SK-N-MC (cell line): ENCODE results near the gene TYW1B.
"Not testable (repeated sequence)": the region's sequence is repeated elsewhere in the genome, so short reads cannot be mapped to it uniquely, and the experiment has no call there.

Experiments
- DNase-seq: peaks from one replicate; pipeline ENCODE4 v3.0.0-alpha.2; 2011; ENCODE audit warnings: low read depth, low spot score
- H3K27ac ChIP-seq: fragments of 200-600 bp; sonication (generic); 2 replicates; pipeline ENCODE4 v1.5.1; 2016; ENCODE audit warnings: mixed run types
- H3K36me3 ChIP-seq: fragments of 200-600 bp; sonication (generic); 2 replicates; pipeline ENCODE4 v1.6.1; 2017; ENCODE audit warnings: antibody characterized with exemption, low read length, mixed read lengths; ENCODE audit not compliant: insufficient read depth
- H3K4me3 ChIP-seq: fragments of 200-600 bp; sonication (generic); 2 replicates; pipeline ENCODE4 v1.5.1; 2016
- H3K9ac ChIP-seq: fragments of 200-600 bp; sonication (generic); 2 replicates; pipeline ENCODE4 v1.8.0; 2017; ENCODE audit warnings: mixed run types, mixed read lengths; ENCODE audit not compliant: insufficient read length
- H3K9me3 ChIP-seq: fragments of 200-600 bp; sonication (generic); 2 replicates; pipeline ENCODE4 v1.6.1; 2017; ENCODE audit warnings: low read depth, mild to moderate bottlenecking, antibody characterized with exemption, low read length, moderate library complexity, mixed read lengths
- EZH2 ChIP-seq: fragments of 200-600 bp; sonication (generic); IDR thresholded peaks from one replicate; pipeline ENCODE4 v1.6.1; 2017; ENCODE audit warnings: antibody characterized with exemption
- FOXP2 ChIP-seq: optimal IDR thresholded peaks from 2 replicates; pipeline ENCODE3; 2011; ENCODE audit warnings: mild to moderate bottlenecking, moderate library complexity; ENCODE audit not compliant: insufficient read depth; ENCODE audit errors: extremely low read length, control extremely low read depth
- POLR2AphosphoS5 ChIP-seq: IDR thresholded peaks from 2 replicates; pipeline ENCODE4 v1.6.1; 2012; ENCODE audit warnings: mild to moderate bottlenecking, low read depth, low read length, borderline replicate concordance

Gene TYW1B

DNA sequence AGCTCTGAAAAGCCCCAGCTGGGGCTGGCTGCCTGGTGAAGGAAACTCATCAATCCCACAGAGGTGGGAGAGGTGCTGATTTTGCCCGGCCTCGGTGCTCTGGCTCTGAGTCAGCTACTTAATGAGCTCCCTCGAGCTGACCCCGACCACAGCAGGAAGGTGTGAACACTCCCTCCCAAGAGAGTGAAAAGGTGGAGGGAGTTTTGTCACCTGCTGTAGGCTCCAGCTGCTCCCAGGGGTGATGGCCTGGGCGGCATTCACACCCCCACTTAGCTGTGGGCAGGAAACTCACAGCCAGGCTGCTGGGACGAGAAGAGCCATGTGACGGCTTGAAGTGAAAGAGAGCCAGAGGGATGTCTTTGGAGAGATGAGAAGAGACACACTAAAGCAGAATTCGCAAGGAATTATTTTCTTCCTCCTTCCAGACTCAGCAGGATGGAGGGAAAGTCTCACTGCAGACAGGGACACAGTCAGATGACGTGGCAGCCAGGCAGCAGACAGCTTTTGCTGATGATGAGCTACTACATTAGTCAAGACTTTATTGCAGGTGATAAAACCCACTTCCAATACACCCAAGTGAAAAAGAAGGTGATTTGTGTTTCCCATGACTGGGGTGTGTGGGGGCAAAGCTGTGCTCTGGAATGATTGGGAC is 281.3 kb downstream of the TYW1B start:
- not testable (repeated sequence) for H3K9ac ChIP-seq, H3K4me3 ChIP-seq, H3K27ac ChIP-seq, H3K36me3 ChIP-seq, H3K9me3 ChIP-seq, DNase-seq

DNA sequence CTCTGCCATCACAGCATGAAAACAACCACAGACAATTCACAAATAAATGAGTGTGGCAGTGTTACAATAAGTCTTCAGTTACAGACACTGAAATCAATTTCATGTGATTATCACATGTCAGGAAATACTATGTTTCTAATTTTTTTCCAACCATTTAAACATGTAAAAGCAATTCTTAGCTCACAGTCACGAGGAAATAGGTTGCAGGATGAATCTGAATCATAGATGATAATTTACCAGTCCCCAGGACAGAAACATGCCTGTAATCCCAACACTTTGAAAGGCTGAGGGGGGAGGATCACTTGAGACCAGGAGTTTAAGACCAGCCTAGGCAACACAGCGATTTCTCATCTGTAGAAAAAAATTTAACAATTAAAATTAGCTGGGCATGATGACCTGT is 283.5 kb downstream of the TYW1B start:
- not testable (repeated sequence) for H3K27ac ChIP-seq, H3K36me3 ChIP-seq, H3K9ac ChIP-seq, DNase-seq, H3K4me3 ChIP-seq, H3K9me3 ChIP-seq

DNA sequence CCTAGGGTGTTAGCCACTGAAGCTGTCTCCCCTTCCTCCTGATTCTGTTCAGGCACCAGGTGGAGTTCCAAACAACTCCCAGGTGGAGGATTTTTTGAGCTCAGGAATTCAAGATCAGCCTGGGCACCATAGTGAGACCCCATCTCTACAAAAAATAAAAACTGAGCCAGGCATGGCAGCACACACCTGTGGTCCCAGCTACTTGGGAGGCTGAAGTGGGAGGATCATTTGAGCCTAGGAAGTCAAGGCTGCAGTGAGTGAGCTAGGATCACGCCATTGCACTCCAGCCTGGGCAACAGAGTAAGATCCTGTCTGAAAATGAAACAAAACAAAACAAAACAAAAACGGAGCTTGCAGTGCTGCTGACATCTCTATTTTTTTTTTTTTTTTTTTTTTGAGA is 287.1 kb downstream of the TYW1B start:
- H3K27ac ChIP-seq = no peak overlapping the region
- no peak for DNase-seq
- H3K36me3 ChIP-seq = no peaks in the 10 kb centered on the region
- no peak overlapping the region for H3K4me3 ChIP-seq
- TF ChIP-seq FOXP2 (no peak), EZH2 (no peak), POLR2AphosphoS5 (no peak)
- H3K9me3 ChIP-seq = no peaks in the 10 kb centered on the region
- no peak overlapping the region for H3K9ac ChIP-seq

DNA sequence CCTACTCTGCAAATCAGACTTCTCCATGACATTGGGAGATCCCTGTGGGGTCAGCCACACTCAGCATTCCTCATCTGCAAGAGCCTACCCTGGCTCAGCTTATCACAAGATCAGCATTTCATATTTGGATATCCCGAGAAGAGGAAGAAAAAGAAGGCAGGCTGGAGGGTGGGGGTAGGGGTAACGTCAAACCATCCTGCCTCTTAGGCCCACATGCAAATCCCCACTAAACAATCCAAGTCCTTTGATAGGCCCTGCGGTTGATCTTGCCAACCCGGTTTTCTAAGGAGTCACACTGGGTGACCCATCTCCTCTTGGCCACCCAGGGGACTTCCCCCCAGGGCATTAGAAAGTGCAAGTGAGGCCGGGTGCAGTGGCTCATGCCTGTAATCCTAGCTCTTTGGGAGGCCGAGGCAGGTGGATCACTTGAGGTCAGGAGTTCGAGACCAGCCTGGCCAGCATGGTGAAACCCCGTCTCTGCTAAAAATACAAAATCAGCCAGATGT is 287.8 kb downstream of the TYW1B start:
- H3K9me3 ChIP-seq = no peaks in the 10 kb centered on the region
- DNase-seq = no peak
- H3K36me3 ChIP-seq = no peaks in the 10 kb centered on the region
- H3K9ac ChIP-seq = no peak overlapping the region
- no peak overlapping the region for H3K27ac ChIP-seq
- TF ChIP-seq POLR2AphosphoS5 (no peak), EZH2 (no peak), FOXP2 (no peak)
- H3K4me3 ChIP-seq = no peak overlapping the region

DNA sequence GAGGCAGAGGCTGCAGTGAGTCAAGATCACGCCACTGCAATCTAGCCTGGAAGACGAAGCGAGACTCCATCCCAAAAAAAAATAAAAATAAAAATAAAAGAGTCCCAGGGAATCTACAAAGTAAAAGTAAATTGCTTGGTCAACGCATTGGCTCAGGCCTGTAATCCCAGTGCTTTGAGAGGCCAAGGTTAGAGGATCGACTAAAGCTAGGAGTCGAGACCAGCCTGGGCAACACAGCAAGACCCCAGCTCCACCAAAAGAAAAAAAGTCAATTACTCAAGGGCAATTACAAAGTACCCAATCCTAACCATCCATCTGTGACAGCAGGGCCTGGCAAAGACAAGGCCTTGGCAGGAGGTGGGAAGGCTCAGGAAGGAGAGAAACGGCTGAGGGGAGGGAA is 288.3 kb downstream of the TYW1B start:
- H3K9ac ChIP-seq = no peak overlapping the region
- no peak for TF ChIP-seq EZH2
- no peak for TF ChIP-seq FOXP2
- TF ChIP-seq POLR2AphosphoS5 = no peak
- DNase-seq = no peak

DNA sequence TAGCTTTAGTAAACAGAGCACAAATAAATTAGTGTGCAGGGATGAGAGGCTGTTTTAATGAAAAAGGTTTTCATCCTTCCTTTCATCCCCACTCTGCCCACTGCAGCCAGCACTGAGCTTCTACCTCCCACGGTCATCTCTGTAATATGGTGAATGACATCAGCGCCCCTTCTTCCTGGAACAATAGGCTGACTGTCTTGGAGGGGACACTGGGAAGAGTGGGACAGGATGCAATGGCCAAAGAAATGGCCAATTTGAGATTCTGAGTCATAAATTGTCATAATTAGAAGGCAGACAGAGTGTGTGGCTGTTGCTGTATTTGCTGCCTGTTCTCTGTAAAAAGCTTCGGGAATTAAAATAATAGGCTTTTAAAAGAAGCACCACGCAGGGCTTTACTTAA is 289.1 kb downstream of the TYW1B start:
- H3K9ac ChIP-seq = no peak overlapping the region
- H3K27ac ChIP-seq = no peak overlapping the region
- H3K9me3 ChIP-seq = no peaks in the 10 kb centered on the region
- H3K4me3 ChIP-seq = no peak overlapping the region
- DNase-seq = no peak
- TF ChIP-seq EZH2 (no peak), FOXP2 (no peak), POLR2AphosphoS5 (no peak)
- no peaks in the 10 kb centered on the region for H3K36me3 ChIP-seq

More for the DNA sequence above, 288.3 kb downstream of the TYW1B start:
- H3K36me3 ChIP-seq = no peaks in the 10 kb centered on the region
- H3K27ac ChIP-seq = no peak overlapping the region
- no peak overlapping the region for H3K4me3 ChIP-seq
- H3K9me3 ChIP-seq = no peaks in the 10 kb centered on the region

DNA sequence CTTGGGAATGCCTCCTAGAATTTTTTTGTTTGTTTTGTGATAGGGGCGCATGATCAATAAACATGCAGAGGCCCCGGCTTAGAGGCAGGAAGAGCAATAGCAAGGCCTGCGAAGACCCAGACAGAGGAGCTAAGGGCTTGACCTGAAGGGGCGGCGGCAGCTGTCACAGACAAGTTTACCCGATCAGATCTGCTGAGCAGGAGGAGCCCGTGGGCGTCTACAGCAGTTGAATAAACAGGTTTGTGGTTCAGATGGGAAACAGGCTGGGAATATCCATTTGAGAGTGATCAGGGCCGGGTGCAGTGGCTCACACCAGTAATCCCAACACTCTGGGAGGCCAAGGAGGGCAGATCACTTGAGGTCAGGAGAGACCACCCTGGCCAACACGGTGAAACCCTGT is 289.9 kb downstream of the TYW1B start:
- TF ChIP-seq FOXP2 (no peak), EZH2 (no peak), POLR2AphosphoS5 (no peak)
- H3K27ac ChIP-seq = no peak overlapping the region
- DNase-seq = no peak
- H3K36me3 ChIP-seq = no peaks in the 10 kb centered on the region
- no peak overlapping the region for H3K4me3 ChIP-seq
- no peaks in the 10 kb centered on the region for H3K9me3 ChIP-seq
- H3K9ac ChIP-seq = no peak overlapping the region

DNA sequence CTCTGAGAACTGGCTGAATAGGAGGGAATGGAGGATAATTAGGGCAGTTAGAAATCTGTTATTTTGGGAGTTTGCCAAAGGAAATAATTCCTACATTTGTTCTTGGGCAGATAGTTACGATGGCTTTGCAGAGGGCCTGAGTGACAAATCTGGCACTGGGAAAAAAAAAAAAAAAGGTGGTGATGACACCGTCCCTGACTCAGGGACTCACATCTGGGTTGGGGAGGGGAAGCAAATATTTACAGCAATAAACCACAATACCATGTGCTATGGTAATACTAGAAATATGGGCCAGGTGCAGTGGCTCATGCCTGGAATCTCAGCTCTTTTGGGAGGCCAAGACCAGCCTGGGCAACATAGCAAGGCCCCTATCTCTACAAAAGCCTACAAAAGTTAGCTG is 292.0 kb downstream of the TYW1B start:
- not testable (repeated sequence) for H3K9ac ChIP-seq, H3K9me3 ChIP-seq, H3K27ac ChIP-seq, H3K36me3 ChIP-seq, H3K4me3 ChIP-seq, DNase-seq

DNA sequence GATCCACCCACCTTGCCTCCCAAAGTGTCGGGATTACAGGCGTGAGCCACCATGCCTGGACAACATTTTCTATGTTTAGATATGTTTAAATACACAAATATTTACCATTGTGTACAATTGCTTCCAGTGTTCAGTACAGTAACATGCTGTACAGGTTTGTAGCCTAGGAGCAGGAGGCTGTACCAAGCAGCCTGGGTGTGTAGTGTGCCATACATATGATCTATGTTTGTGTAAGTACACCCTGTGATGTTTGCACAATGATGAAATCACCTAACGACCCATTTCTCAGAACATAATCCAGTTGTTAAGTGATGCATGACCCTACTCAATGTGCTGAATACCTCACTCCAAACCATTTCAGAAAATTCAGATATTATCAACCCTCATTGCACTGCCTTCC is 297.0 kb downstream of the TYW1B start:
- not testable (repeated sequence) for DNase-seq, H3K9ac ChIP-seq, H3K4me3 ChIP-seq, H3K27ac ChIP-seq, H3K9me3 ChIP-seq, H3K36me3 ChIP-seq
